Measurements from ENCODE around the gene MRPS2.
"Not testable (repeated sequence)": the region's sequence is repeated elsewhere in the genome, so short reads cannot be mapped to it uniquely, and the experiment has no call there.

Gene MRPS2

GRCh38 chr9:135514342-135515082, 14.0 kb downstream of the MRPS2 start:
- DNase-seq (ENCODE audit: low read depth), result no peak

- DNase-seq (ENCODE audit: low read depth), result no peak
Observed at GRCh38 chr9:135515083-135515951, 14.8 kb downstream of the MRPS2 start.

GRCh38 chr9:135516132-135516860, 15.8 kb downstream of the MRPS2 start:
- DNase-seq (ENCODE audit: low read depth), result no peak

- DNase-seq (ENCODE audit: low read depth), result no peak
Observed at GRCh38 chr9:135517407-135517822, 16.9 kb downstream of the MRPS2 start.

GRCh38 chr9:135519179-135519971, 18.9 kb downstream of the MRPS2 start:
- no peak for DNase-seq (ENCODE audit: low read depth)

- no peak for DNase-seq (ENCODE audit: low read depth)
Observed at GRCh38 chr9:135520916-135521607, 20.6 kb downstream of the MRPS2 start, which contains the start of gene LCN1. Gene LCN1 (plus strand): TSS chr9:135521440. CDS start chr9:135521498, 58 bp downstream.

- no peak for DNase-seq (ENCODE audit: low read depth)
Observed at GRCh38 chr9:135521608-135522095, 21.2 kb downstream of the MRPS2 start.

- no peak for DNase-seq (ENCODE audit: low read depth)
Observed at GRCh38 chr9:135522137-135522877, 21.8 kb downstream of the MRPS2 start.

GRCh38 chr9:135522931-135523330, 22.4 kb downstream of the MRPS2 start:
- DNase-seq (ENCODE audit: low read depth), result no peak

- no peak for DNase-seq (ENCODE audit: low read depth)
Observed at GRCh38 chr9:135523521-135524129, 23.1 kb downstream of the MRPS2 start.

- peak; percentile 19 for DNase-seq (ENCODE audit: low read depth)
Observed at GRCh38 chr9:135524130-135524861, 23.8 kb downstream of the MRPS2 start.

- no peak for DNase-seq (ENCODE audit: low read depth)
Observed at GRCh38 chr9:135525241-135526088, 25.0 kb downstream of the MRPS2 start.

GRCh38 chr9:135526089-135526729, 25.7 kb downstream of the MRPS2 start:
- no peak for DNase-seq (ENCODE audit: low read depth)

GRCh38 chr9:135526730-135527571, 26.5 kb downstream of the MRPS2 start:
- no peak for DNase-seq (ENCODE audit: low read depth)

- DNase-seq (ENCODE audit: low read depth), result not testable (repeated sequence)
Observed at GRCh38 chr9:135528842-135529435, 28.5 kb downstream of the MRPS2 start.

- no peak for DNase-seq (ENCODE audit: low read depth)
Observed at GRCh38 chr9:135530146-135530545, 29.7 kb downstream of the MRPS2 start.

All from GM04504 (cell line).